ENCODE measurements around the gene RHOC.

The RHOC gene

DNA sequence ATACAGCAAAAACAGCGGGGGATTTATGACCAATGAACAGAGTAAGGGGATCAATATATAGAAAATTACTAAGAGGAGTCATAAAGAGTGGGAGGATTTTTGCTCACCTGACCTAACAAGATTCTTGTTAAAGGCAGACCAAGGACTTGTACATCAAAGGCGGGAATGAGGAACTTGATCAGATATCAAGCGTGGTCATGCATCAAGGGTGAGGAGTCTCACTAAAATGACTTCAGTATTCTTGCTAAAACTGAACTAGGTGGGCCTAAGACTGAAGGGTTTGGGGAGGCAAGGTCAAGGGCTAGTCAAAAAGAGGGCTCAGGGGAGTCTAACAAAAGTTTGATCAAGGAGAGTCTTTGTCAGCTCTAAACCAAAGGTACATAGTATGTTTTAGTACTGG, 30.4 kb downstream of the RHOC start:
- DNase-seq: no peak

DNA sequence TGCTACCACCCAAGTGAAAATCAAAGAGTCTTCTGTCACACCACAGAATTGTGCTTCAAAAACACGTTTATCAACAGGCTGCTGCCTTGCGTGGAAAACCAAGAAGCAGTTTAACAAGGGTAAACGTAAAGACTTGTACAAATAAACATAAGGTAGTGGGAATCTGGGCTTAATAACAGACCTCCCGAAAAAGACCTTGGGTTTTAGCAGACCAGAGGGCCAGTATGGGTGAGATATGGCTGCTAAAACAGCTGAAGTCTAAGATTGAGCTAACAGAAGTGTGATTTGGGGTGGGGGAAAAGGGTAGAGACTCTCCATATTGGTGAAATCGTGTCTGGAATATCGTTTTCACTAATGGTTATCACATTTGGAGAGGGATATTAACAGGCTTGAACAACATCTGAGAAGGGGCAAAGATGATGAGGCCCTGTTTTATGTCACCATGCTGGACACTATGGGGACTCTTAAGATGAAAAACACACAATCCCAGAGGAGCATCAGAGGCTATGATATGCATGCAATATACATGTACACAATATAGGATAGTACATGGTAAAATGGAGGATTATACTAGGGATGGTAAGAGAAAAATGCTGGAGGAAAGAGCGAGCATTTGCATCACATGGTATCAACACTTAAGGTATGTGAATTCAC, 31.1 kb downstream of the RHOC start:
- DNase-seq: no peak

GRCh38 chr1:112674986-112675727, 31.8 kb downstream of the RHOC start:
- no peak for DNase-seq

DNA sequence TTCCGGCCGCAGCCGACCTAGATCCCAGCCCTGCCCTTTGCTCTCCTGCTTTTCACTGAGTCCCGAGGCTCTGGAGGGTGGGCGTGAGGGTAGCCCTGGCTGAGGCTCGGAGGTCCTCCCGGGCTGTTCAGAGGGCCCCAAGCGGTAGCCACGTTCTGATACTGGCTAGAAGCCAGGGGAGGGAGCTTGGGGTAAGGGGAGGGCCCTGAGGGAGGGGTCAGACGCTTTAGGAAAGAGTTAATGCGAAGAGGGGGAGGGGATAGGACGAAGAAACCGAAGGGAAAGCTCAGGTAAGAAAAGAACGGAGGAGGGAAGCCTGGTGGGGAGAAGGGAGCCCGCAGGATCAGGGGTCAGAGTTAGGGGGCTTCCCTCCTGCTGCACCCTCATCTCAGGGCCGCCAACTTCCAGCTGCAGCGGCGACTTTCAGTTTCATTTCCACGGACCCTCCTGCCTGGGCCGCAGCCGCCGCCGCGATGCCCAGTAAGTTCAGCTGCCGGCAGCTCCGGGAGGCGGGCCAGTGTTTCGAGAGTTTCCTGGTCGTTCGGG, 32.4 kb downstream of the RHOC start, which contains the start of gene MOV10:
Gene MOV10, plus strand, starts transcription at position 220 of the 546 bp plus-strand sequence. Its CDS starts 254 bp downstream, at position 474.
- peak; percentile 63 for DNase-seq

GRCh38 chr1:112673592-112674439, 33.1 kb downstream of the RHOC start:
- no peak for DNase-seq

GRCh38 chr1:112672842-112673241, 34.1 kb downstream of the RHOC start:
- no peak for DNase-seq

DNA sequence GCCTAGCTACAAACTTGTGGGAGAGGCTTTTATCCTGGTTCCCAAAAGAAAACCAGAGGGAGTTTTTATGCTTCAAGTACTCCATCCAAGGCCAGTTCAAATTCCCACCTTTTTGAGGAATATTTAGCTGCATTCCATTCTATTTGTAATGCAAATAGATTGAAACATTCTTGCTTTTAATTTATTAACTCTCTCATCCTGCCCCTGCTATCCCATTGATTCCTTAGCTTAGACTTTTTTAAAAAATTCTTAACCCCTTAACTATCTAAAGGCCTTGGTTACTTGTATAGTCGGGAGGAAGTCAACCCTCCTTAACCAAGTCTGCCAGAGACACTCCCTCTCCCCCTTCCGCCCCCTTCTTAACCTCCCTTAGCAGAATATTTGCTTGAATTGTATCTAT, 34.9 kb downstream of the RHOC start:
- DNase-seq: no peak

DNA sequence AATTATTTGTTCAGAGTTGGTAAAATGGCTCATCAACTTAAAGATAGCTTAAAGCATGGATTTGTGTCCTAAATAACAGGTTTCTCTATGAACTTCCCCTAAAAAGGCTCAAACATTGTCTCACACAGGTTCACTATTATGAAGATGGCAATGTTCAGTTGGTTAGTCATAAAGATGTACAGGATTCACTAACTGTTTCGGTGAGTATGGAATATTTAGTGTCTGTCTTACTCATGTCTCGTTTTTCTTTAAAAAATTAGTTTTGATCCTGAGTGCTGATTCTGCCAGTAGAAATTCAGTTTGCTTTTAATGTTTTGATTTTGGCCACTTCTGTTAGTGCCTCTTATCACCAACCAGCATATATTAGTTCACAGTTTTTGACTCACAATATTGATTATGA, 40.0 kb downstream of the RHOC start:
- no peak for DNase-seq

- no peak for DNase-seq
Observed at GRCh38 chr1:112665857-112666256, 41.1 kb downstream of the RHOC start.

DNA sequence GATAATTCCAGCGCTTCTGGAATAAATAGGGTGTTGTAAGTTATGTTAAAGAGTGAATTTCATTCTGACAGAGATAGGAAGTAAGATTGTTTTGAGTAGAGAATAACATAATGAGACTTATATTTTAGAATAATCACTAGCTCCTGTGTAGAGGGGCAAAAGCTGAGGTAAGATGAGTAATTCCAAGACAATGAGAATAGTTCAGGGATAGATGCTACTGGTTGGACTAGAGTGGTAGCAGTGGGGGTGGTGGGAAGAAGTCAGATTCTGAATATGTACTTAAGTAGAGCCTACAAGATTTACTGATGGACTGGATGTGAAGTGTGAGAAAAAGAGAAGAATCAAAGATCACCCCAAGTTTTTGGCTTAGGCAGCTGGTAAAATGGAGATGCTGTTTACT, 55.7 kb downstream of the RHOC start:
- no peak for DNase-seq
